ENCODE measurements around the gene ARHGAP6.

Gene ARHGAP6

GRCh38 chrX:11342673-11343072, 323.0 kb downstream of the ARHGAP6 start:
- no peak for DNase-seq

GRCh38 chrX:11341274-11342201, 324.2 kb downstream of the ARHGAP6 start:
- DNase-seq, result peak; percentile 78

GRCh38 chrX:11337292-11338009, 328.3 kb downstream of the ARHGAP6 start:
- no peak for DNase-seq

- no peak for DNase-seq
Measured at GRCh38 chrX:11336201-11336600, 329.5 kb downstream of the ARHGAP6 start.

GRCh38 chrX:11334165-11334564, 331.6 kb downstream of the ARHGAP6 start:
- DNase-seq, result no peak

DNA sequence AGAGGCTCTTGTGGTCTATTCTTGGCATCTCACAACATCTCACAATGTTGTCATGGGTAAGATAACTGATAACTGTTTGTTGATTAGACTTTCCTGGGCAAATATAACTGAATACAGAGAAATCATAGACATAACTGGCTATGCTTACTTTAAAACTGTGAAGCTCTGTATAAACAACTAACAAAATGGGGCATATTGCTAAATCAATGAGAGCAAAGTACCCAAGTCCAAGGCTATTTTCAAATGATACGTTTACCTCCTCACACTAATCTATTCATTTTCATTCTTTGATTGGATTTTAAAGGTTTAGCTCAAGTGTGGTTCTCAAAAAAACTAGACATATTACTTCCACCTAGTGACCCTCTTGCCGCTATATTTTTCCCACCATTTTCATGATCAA, 333.9 kb downstream of the ARHGAP6 start:
- no peak for DNase-seq

GRCh38 chrX:11329021-11329420, 336.7 kb downstream of the ARHGAP6 start:
- peak; percentile 40 for DNase-seq

DNA sequence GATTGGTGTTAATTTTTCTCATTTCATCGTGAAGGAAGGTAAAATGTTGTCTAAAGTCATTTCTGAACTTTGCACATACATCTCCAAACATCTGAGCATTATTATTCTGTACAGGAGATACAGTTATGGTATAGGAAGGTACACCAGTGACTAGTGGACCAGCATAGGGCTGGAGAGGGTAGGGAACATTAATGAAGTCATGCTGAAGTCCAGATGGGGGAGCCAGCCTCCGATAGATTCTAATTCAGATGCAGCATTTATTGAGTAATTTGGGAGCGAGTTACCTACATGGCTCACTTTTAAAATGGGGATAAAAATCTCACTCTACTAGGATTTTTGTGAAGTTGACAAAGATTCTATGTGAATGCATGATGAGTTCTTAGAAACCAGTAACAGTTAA, 337.6 kb downstream of the ARHGAP6 start:
- no peak for DNase-seq

GRCh38 chrX:11321986-11322385, 343.7 kb downstream of the ARHGAP6 start:
- no peak for DNase-seq

DNA sequence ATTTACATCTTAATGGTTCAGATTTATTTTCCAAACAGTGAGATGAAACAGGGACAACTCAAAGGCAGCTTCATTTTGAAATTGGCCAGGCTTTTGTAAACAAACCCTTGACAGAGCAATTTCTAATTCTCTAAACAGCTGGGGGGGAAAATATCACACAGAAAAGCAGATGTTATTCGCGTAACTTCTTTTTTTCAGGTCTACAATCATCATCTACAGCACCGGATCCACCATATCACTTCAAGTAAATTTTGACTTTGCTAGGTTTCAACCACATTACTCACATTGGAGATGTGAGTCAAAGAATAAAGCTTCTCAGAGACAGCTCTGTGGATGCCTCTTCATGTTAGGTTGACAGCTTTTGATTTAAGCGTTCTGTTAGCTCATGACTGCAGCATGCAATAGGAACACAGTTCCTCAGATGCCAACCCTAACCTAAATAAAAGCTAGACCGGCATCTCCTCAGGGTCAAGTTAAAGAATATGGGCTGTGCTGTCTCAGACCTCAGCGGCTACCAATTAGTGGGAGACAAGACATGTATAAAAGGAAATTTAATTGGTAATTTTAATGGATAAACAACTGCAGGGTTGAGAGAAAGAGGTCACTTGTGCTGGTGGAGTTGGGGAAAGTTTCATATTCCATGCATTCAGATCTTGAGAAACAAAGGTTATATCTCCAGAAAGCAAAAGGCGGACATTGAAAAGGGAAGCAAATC, 345.8 kb downstream of the ARHGAP6 start:
- no peak for DNase-seq

GRCh38 chrX:11311706-11312105, 354.0 kb downstream of the ARHGAP6 start:
- no peak for DNase-seq

DNA sequence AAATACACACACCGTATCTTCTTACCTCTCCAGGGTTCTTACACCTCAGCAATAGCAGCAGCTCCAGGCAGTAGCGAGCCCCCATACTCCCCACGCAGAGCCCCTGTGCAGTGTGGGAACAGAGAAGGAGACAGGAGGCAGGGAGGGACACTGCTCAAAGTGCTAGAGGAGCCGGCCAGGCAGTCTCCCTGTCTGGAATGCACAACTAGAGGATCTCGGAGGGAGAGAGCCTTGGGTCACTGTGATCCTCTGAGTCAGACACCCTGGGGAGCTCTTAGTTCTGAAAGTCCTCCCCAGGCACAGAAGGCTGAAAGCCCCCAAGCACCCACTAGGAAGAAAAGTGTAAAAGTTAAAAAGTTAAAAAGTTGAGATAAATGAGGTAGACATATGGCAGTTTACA, 356.5 kb downstream of the ARHGAP6 start:
- peak; percentile 26 for DNase-seq

DNA sequence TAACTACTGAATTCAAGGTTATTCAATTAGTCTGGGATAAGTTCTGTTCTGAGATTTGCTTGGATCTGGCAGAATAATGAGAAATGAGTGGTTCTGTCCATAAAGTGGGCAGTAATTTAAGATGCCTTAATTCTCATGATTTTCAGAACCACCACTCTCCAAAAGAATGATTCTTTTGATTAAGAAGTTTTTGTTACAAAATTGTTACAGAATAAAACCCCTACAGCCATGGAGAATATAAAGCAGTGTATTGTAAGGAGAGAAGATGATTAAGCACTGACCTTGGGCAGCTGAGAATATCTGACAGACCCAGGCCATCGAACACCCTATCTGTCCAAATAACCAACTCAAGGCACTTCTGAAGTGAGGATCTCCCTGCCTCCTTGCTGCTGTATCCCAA, 360.1 kb downstream of the ARHGAP6 start:
- DNase-seq, result no peak

GRCh38 chrX:11304829-11305228, 360.9 kb downstream of the ARHGAP6 start:
- DNase-seq, result no peak

- DNase-seq, result no peak
Measured at GRCh38 chrX:11298600-11298999, 367.1 kb downstream of the ARHGAP6 start.

- no peak for DNase-seq
Measured at GRCh38 chrX:11296051-11296450, 369.7 kb downstream of the ARHGAP6 start.

DNA sequence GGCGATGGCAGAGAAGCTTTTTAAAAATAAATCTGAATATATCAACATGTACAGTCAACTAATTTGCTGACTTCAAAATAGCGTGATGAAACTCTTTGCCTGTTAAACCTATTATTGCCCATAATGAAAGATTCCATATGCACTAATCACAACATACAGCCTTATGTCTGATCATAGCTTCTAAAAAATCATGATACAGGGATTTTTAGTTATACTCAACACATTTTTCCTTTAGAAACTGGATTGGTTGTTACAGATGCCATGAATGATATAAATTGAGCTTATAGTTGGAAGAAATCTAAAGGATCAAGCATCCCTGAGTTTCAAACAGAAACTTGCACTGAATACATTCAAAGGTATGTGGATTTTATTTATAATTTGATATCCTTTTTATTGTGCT, 372.6 kb downstream of the ARHGAP6 start, which contains the start of gene AMELX:
Gene AMELX, plus strand, starts transcription at position 301 of the 400 bp plus-strand sequence. CDS start 1,376 bp downstream, outside the sequence.
- no peak for DNase-seq

DNA sequence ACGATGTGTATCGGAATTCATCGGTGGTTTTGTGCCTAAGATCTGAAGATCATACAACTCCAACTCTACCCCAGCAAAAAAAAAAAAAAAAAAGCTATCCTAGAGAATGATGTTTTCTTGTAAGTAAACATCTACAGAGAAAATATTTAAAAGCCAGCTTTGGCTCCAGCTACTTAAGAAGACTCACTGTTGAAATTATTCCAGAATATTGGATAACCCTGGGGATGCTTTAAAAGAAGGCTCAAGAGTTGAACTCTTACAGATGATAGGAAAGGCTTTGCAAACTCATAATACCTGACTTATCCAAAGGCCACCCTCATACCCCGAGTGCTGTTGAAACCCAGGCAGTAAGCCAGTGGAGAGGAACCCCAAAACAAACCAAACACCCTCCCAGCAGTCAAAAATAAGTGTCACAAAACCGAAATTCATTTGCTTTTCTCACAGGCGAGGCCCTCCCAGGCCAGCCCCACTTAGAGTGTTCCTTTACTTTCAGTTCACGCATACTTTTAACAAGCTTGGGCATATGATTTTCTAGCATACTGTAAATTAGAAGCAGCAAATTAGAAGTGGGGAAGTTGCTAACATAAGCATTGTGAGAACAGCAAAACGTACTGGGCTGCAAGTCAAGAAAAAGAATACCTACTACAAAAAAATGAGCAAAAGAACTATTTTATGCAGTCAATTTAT, 375.2 kb downstream of the ARHGAP6 start:
- no peak for DNase-seq

GRCh38 chrX:11287505-11287904, 378.2 kb downstream of the ARHGAP6 start:
- DNase-seq, result no peak

DNA sequence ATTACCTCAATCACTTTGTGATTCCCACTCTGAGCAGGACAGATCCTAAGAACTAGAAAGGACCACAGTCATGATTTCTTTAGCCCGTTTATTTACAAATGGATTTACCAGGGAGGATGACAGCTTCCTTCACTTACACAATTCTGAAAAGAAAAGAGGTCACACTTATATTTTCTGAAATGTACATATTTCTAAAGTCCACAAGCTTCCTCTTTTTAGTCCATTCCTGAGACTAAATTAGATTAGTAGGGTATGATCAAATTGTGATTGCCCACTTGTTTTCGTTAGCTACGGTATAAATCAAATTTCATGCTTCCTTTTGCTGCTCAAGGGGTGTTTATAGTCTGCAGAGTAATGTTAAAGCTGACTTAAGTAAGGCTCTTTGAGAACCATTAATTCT, 380.1 kb downstream of the ARHGAP6 start:
- DNase-seq, result no peak

DNA sequence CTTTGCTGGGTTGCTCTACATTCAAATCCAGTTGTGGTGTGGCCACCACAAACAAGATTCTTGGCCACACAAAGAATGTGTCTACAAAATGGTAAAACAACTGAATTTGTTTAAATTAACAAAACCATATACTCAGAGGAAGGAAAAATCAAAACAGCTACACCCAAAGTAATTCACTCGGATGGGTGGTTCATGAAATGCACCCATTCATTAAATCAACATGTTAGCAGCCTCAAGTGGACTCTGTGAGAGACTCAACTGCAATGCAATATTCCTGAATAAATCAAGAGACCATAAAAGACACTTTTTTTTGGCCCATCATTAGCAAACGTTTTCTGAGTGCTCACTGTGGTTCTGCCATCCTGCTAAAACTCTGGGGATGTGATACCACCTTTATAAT, 383.7 kb downstream of the ARHGAP6 start:
- no peak for DNase-seq

- DNase-seq, result peak; percentile 56
Measured at GRCh38 chrX:11273544-11273943, 392.2 kb downstream of the ARHGAP6 start.

DNA sequence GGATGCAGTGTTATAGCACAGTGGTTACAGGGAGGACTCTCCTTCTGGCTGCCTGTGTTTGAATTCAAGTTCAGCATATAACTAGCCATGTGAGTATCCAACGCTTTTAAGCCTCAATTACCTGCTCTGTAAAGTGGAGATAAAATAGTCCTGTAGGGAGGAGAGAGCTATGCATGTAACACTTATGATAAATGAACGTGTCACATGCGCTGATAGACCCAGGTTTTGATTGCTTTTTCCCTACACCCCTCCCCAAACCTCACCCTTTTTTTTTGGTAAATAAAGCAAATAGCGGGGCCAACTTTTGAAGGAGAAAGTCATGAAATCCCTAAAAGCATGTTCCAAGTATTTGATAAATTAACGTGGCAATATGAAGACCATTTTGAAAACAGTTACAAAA, 392.9 kb downstream of the ARHGAP6 start:
- no peak for DNase-seq

All from EL (cell line).